Measurements from ENCODE around the gene USO1. TPM values are rescaled to one million over a fixed set of nuclear protein-coding genes. Genes with fewer than 3 reads are reported as not detected.
A peak's percentile ranks its signal among the peaks of the same experiment; 100 is the strongest.

USO1 gene
- total and polyA plus RNA-seq, 9 of the 15 experiments (the other 6 are each of a cell fraction or from before 2014, with no cell fraction given): 19.3 to 97.8 (median 48.5) TPM

GRCh38 chr4:75715105-75715799 lies 9.1 kb upstream of the USO1 start:
- Histone ChIP-seq H3K4me2 (ENCODE audit: insufficient read depth, low read length) (no peak overlapping the region), H3K79me2 (ENCODE audit: control insufficient read depth, insufficient read depth, low read length) (no peaks in the 10 kb centered on the region; the same call in 2 of the 3 replicates), H3K27me3 (ENCODE audit: control insufficient read depth in 2 of 2, insufficient read depth in 2 of 2, low read length in 2 of 2) (no peaks in the 10 kb centered on the region), H3K9me1 (ENCODE audit: control insufficient read depth, insufficient read depth, low read length) (no peaks in the 10 kb centered on the region), H3K9ac (ENCODE audit: insufficient read depth in 1 of 2, low read depth in 2 of 2, low read length in 2 of 2) (peak overlapping the region in 1 of 2 experiments; percentile 38; a peak in 1 of 4 replicates), H3K4me3 (no peak overlapping the region), H3K27ac (ENCODE audit: extremely low read depth, low read depth, low read length) (no peak overlapping the region), H2AFZ (ENCODE audit: low read depth, low read length) (no peak overlapping the region), H3K4me1 (replicated peaks in 1 of 2; ENCODE audit: control insufficient read depth in 2 of 2, insufficient read depth in 2 of 2, low read length in 2 of 2) (no peaks in the 10 kb centered on the region), H3K36me3 (ENCODE audit: control insufficient read depth, insufficient read depth, low read length) (peaks cover 3% of the 10 kb centered on the region; the same call in 1 of the 3 replicates), H4K20me1 (replicated peaks; ENCODE audit: control insufficient read depth, insufficient read depth, low read length) (no peaks in the 10 kb centered on the region), H3K9me3 (replicated peaks; ENCODE audit: control insufficient read depth, insufficient read depth, low read depth, low read length) (no peaks in the 10 kb centered on the region)
- CTCF ChIA-PET (ENCODE audit: low intra/inter-chr PET ratio): no interaction called here
- ATAC-seq (peak; percentile 50; the same call in 2 of the 3 replicates), FAIRE-seq (peak; percentile 42), DNase-seq (ENCODE audit: extremely low read depth in 1 of 4, low spot score in 3 of 4) (no peak)
- 39% methylated on average over 4 of the region's 4 CpGs for WGBS (ENCODE audit: insufficient coverage, low coverage, missing lambda C conversion rate)
- POLR2A ChIA-PET: interaction anchor here (0.6 to 7.2 kb wide), 4 partner anchors 9 to 147 kb away, joined by 3 to 57 read pairs (median 4); partner anchors contain the start of gene USO1
- intact Hi-C loops (cut with micrococcal nuclease): no loop called here
- BruUV-seq (replicated peaks): no TSS peak
- in situ Hi-C loops (cut with MboI): no loop called here
- peak; percentile 41; the same call in 1 of the 2 replicates for TF ChIP-seq MAFG (tag; conservative IDR thresholded peaks at IDR 0.05)
- peak; percentile 44 for TF ChIP-seq NFE2 (IDR thresholded peaks at IDR 0.05; ENCODE audit: low read depth)
- TF ChIP-seq KDM1A (IDR thresholded peaks at IDR 0.05): no peak
- TF ChIP-seq, protein P1, sequence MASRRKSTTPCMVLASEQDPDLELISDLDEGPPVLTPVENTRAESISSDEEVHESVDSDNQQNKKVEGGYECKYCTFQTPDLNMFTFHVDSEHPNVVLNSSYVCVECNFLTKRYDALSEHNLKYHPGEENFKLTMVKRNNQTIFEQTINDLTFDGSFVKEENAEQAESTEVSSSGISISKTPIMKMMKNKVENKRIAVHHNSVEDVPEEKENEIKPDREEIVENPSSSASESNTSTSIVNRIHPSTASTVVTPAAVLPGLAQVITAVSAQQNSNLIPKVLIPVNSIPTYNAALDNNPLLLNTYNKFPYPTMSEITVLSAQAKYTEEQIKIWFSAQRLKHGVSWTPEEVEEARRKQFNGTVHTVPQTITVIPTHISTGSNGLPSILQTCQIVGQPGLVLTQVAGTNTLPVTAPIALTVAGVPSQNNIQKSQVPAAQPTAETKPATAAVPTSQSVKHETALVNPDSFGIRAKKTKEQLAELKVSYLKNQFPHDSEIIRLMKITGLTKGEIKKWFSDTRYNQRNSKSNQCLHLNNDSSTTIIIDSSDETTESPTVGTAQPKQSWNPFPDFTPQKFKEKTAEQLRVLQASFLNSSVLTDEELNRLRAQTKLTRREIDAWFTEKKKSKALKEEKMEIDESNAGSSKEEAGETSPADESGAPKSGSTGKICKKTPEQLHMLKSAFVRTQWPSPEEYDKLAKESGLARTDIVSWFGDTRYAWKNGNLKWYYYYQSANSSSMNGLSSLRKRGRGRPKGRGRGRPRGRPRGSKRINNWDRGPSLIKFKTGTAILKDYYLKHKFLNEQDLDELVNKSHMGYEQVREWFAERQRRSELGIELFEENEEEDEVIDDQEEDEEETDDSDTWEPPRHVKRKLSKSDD (conservative IDR thresholded peaks at IDR 0.05; ENCODE audit: low read length): no peak
- TF ChIP-seq CCNT2 (IDR thresholded peaks at IDR 0.05; ENCODE audit: borderline replicate concordance, extremely low read depth, insufficient read length, low read depth, low read length): no peak
- TF ChIP-seq, protein P2, sequence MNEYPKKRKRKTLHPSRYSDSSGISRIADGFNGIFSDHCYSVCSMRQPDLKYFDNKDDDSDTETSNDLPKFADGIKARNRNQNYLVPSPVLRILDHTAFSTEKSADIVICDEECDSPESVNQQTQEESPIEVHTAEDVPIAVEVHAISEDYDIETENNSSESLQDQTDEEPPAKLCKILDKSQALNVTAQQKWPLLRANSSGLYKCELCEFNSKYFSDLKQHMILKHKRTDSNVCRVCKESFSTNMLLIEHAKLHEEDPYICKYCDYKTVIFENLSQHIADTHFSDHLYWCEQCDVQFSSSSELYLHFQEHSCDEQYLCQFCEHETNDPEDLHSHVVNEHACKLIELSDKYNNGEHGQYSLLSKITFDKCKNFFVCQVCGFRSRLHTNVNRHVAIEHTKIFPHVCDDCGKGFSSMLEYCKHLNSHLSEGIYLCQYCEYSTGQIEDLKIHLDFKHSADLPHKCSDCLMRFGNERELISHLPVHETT (CRISPR knock-in tag; conservative IDR thresholded peaks at IDR 0.05 in 1 of 2, IDR thresholded peaks at IDR 0.05 in 1 of 2): no peak
- TF ChIP-seq, protein P3, sequence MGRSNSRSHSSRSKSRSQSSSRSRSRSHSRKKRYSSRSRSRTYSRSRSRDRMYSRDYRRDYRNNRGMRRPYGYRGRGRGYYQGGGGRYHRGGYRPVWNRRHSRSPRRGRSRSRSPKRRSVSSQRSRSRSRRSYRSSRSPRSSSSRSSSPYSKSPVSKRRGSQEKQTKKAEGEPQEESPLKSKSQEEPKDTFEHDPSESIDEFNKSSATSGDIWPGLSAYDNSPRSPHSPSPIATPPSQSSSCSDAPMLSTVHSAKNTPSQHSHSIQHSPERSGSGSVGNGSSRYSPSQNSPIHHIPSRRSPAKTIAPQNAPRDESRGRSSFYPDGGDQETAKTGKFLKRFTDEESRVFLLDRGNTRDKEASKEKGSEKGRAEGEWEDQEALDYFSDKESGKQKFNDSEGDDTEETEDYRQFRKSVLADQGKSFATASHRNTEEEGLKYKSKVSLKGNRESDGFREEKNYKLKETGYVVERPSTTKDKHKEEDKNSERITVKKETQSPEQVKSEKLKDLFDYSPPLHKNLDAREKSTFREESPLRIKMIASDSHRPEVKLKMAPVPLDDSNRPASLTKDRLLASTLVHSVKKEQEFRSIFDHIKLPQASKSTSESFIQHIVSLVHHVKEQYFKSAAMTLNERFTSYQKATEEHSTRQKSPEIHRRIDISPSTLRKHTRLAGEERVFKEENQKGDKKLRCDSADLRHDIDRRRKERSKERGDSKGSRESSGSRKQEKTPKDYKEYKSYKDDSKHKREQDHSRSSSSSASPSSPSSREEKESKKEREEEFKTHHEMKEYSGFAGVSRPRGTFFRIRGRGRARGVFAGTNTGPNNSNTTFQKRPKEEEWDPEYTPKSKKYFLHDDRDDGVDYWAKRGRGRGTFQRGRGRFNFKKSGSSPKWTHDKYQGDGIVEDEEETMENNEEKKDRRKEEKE (IDR thresholded peaks at IDR 0.05; ENCODE audit: borderline replicate concordance in 1 of 2, control insufficient read depth in 1 of 2, low read depth in 2 of 2, low read length in 1 of 2): no peak
- peak; percentile 51; the same call in 1 of the 2 replicates for TF ChIP-seq C11orf30 (IDR thresholded peaks at IDR 0.05; ENCODE audit: low read depth)
- TF ChIP-seq TCFL5 (CRISPR knock-in tag; conservative IDR thresholded peaks at IDR 0.05): no peak
- TF ChIP-seq HOMEZ (CRISPR knock-in tag; IDR thresholded peaks at IDR 0.05): no peak
